Right atrium auricular region (tissue), 2 donors: ENCODE results near the gene TDP1. TPM values are rescaled to one million over a fixed set of nuclear protein-coding genes. Genes with fewer than 3 reads are reported as not detected.
"Not testable (repeated sequence)": the region's sequence is repeated elsewhere in the genome, so short reads cannot be mapped to it uniquely, and the experiment has no call there.

Source experiments
- DNase-seq: peaks from one replicate; pipeline ENCODE4 v3.0.0-alpha.2; 2019; ENCODE audit warnings: low spot score
- H3K27ac ChIP-seq, 2 donors: fragments of 200-600 bp; sonication (generic); 1 replicate in 1 of 2; 2 replicates in 1 of 2; pipeline ENCODE4 v1.5.1; 2016 to 2019
- H3K27me3 ChIP-seq, 2 donors: fragments of 200-600 bp; sonication (generic); one replicate each; pipeline versions ENCODE4 v1.5.1 to v1.6.0; 2017 to 2019
- H3K36me3 ChIP-seq: fragments of 200-600 bp; sonication (generic); one replicate; pipeline ENCODE4 v1.5.1; 2016
- H3K4me1 ChIP-seq, 2 donors: fragments of 200-600 bp; sonication (generic); one replicate each; pipeline versions ENCODE4 v1.5.1 to v1.6.0; 2017 to 2019
- H3K4me3 ChIP-seq, 2 donors: fragments of 200-600 bp; sonication (generic); 1 replicate in 1 of 2; 2 replicates in 1 of 2; pipeline ENCODE4 v1.5.1; 2017 to 2019; ENCODE audit warnings: mild to moderate bottlenecking in 1 of 2, moderate library complexity in 1 of 2
- H3K9me3 ChIP-seq, 2 donors: fragments of 200-600 bp; sonication (generic); one replicate each; pipeline ENCODE4 v1.5.1; 2019
- total RNA-seq, 2 donors: library from RNA; depleted of rRNA; stranded (reverse); fragments of >200 nt; gene quantifications; one replicate each; pipeline ENCODE4 v1.1.0, GENCODE V29; 2016
- TF ChIP-seq, protein P1 (sequence below), 2 donors: fragments of 200-600 bp; sonication (generic); IDR thresholded peaks; one replicate each; pipeline ENCODE4 v1.5.1; 2019; ENCODE audit warnings: antibody characterized with exemption in 2 of 2

TDP1 gene
- total RNA-seq, 2 donors from 2014 or later: 1.6 to 2.8 TPM

DNA sequence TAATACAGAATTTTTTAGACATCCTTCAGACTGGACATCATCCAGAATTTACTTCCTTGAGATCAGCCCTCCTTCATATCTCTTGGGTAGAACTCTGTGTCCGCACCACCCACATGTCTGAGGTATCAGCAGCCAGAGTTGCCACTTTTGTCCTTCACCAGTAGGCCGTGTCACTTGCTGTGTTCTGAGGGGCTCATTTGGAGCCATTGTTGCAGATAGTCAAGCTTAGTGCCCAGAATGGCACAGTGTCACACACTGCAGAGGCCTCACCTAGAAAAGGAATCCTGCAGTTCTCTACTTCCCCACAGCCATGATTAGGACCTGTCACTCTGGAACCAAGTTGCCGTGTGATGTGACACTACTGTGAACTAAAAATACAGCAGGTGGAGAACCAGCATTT lies 69.2 kb downstream of the TDP1 start:
- Histone ChIP-seq H3K36me3 (no peaks in the 10 kb centered on the region), H3K27ac (peak overlapping the region in 1 of 2 donors; percentile 40)
- TF ChIP-seq, protein P1, sequence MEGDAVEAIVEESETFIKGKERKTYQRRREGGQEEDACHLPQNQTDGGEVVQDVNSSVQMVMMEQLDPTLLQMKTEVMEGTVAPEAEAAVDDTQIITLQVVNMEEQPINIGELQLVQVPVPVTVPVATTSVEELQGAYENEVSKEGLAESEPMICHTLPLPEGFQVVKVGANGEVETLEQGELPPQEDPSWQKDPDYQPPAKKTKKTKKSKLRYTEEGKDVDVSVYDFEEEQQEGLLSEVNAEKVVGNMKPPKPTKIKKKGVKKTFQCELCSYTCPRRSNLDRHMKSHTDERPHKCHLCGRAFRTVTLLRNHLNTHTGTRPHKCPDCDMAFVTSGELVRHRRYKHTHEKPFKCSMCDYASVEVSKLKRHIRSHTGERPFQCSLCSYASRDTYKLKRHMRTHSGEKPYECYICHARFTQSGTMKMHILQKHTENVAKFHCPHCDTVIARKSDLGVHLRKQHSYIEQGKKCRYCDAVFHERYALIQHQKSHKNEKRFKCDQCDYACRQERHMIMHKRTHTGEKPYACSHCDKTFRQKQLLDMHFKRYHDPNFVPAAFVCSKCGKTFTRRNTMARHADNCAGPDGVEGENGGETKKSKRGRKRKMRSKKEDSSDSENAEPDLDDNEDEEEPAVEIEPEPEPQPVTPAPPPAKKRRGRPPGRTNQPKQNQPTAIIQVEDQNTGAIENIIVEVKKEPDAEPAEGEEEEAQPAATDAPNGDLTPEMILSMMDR (IDR thresholded peaks at IDR 0.05): no peak

DNA sequence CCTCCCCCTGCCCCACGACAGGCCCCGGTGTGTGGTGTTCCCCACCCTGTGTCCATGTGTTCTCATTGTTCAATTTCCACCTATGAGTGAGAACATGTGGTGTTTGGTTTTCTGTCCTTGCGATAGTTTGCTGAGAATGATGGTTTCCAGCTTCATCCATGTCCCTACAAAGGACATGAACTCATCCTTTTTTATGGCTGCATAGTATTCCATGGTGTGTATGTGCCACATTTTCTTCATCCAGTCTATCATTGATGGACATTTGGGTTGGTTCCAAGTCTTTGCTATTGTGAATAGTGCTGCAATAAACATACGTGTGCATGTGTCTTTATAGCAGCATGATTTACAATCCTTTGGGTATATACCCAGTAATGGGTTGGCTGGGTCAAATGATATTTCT lies 70.9 kb downstream of the TDP1 start:
- H3K4me3 ChIP-seq, H3K9me3 ChIP-seq, H3K4me1 ChIP-seq, H3K36me3 ChIP-seq, H3K27me3 ChIP-seq, DNase-seq, H3K27ac ChIP-seq: not testable (repeated sequence)

More for the DNA sequence above, 69.2 kb downstream of the TDP1 start:
- Histone ChIP-seq H3K4me3 (no peak overlapping the region), H3K27me3 (no peaks in the 10 kb centered on the region), H3K4me1 (no peaks in the 10 kb centered on the region), H3K9me3 (no peaks in the 10 kb centered on the region)
- DNase-seq: no peak

DNA sequence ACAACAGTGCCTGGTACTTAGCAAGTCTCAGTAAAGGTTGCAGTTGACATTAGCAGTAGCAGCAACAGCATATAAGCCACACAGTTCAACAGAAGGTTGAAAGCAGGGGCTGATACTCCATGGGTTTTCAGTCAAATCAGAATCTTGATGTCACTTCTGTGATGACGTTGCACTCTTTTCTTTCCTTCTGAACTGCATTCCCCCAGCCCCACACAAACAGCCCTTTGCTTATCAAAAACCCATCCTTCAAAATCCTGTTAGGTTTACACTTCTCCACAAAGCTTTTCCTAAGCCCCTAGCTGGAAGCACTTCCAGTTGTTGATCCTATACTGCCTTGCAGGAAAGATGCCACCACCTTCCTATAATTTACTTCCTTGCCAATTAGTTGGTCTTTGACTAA lies 72.1 kb downstream of the TDP1 start:
- no peak for DNase-seq
- no peaks in the 10 kb centered on the region for H3K36me3 ChIP-seq
- no peaks in the 10 kb centered on the region for H3K4me1 ChIP-seq
- TF ChIP-seq, protein P1 (IDR thresholded peaks at IDR 0.05): no peak
- no peak overlapping the region for H3K27ac ChIP-seq
- no peaks in the 10 kb centered on the region for H3K9me3 ChIP-seq
- H3K4me3 ChIP-seq: no peak overlapping the region
- no peaks in the 10 kb centered on the region for H3K27me3 ChIP-seq

- DNase-seq: no peak
- Histone ChIP-seq H3K4me3 (no peak overlapping the region), H3K36me3 (peaks cover 16% of the 10 kb centered on the region), H3K9me3 (no peaks in the 10 kb centered on the region), H3K27ac (no peak overlapping the region), H3K27me3 (no peaks in the 10 kb centered on the region), H3K4me1 (no peaks in the 10 kb centered on the region)
- TF ChIP-seq, protein P1 (IDR thresholded peaks at IDR 0.05): no peak
Measured at GRCh38 chr14:90034156-90034555, 78.4 kb downstream of the TDP1 start.

GRCh38 chr14:90034835-90035525 lies 79.3 kb downstream of the TDP1 start:
- H3K9me3 ChIP-seq: no peaks in the 10 kb centered on the region
- H3K4me1 ChIP-seq: no peaks in the 10 kb centered on the region
- no peak overlapping the region for H3K4me3 ChIP-seq
- no peak for DNase-seq
- TF ChIP-seq, protein P1 (IDR thresholded peaks at IDR 0.05): no peak
- no peaks in the 10 kb centered on the region for H3K27me3 ChIP-seq
- H3K27ac ChIP-seq: no peak overlapping the region
- peaks cover 16% of the 10 kb centered on the region for H3K36me3 ChIP-seq

- no peak overlapping the region for H3K27ac ChIP-seq
- TF ChIP-seq, protein P1 (IDR thresholded peaks at IDR 0.05): no peak
- H3K4me1 ChIP-seq: no peaks in the 10 kb centered on the region
- H3K36me3 ChIP-seq: peaks cover 5% of the 10 kb centered on the region
- no peak for DNase-seq
- H3K27me3 ChIP-seq: no peaks in the 10 kb centered on the region
- no peak overlapping the region for H3K4me3 ChIP-seq
- H3K9me3 ChIP-seq: no peaks in the 10 kb centered on the region
Measured at GRCh38 chr14:90039253-90040010, 83.7 kb downstream of the TDP1 start.
